BJ (cell line): ENCODE measurements around the gene MOGAT3. TPM values are rescaled to one million over a fixed set of nuclear protein-coding genes. Genes with fewer than 3 reads are reported as not detected.
A peak's percentile ranks its signal among the peaks of the same experiment; 100 is the strongest.

Experiments used
- CTCF ChIA-PET: fragments of 350-600 bp; formaldehyde crosslinking; extraction: SDS; loops from one replicate; lab custom pipeline; 2021; ENCODE audit warnings: antibody characterized with exemption, inconsistent platforms; lab: Yijun Ruan, JAX
- POLR2A ChIA-PET: fragments of 300-600 bp; sonication (Branson Sonifier 250); formaldehyde crosslinking; extraction: SDS; loops from one replicate; lab custom pipeline; 2021; ENCODE audit warnings: antibody characterized with exemption; lab: Charles Lee
- DNase-seq: peaks from one replicate; pipeline ENCODE4 v3.0.0-alpha.2; 2011; ENCODE audit warnings: low read depth
- H3K27me3 ChIP-seq: 2 replicates; pipeline ENCODE4 v1.6.0; 2011; ENCODE audit warnings: low read length; ENCODE audit not compliant: control insufficient read depth, insufficient read depth
- H3K36me3 ChIP-seq: 2 replicates; pipeline ENCODE4 v1.5.1; 2011; ENCODE audit warnings: low read length; ENCODE audit not compliant: control insufficient read depth, insufficient read depth
- H3K4me3 ChIP-seq: 2 replicates; pipeline ENCODE4 v1.5.1; 2011; ENCODE audit warnings: low read depth, mild to moderate bottlenecking, control low read depth, low read length
- polyA plus RNA-seq: library from polyadenylated mRNA; depleted of rRNA; stranded (reverse); fragments of >200 nt; gene quantifications from 2 replicates; pipeline ENCODE4 v1.2.3, GENCODE V29; 2011
- TF ChIP-seq, protein P1 (sequence below): IDR thresholded peaks from 2 replicates; pipeline ENCODE4 v1.5.1; 2011; ENCODE audit warnings: low read depth, mild to moderate bottlenecking, control low read depth, inconsistent platforms, low read length, moderate library complexity; ENCODE audit not compliant: insufficient read depth

Gene MOGAT3
- polyA plus RNA-seq, 1 experiment = not detected

DNA sequence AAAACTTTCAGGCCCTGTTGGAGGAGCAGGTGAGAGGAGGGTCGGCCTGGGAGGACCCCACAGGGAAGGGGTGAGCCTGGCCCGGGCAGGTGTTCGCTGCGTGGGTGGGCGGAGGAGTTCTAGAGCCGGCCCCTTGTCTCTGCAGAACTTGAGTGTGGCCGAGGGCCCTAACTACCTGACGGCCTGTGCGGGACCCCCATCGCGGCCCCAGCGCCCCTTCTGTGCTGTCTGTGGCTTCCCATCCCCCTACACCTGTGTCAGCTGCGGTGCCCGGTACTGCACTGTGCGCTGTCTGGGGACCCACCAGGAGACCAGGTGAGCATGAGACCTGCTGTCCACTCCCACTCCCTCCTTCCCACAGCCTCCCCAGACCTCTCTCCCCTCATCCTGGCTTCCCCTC is 22.7 kb upstream of the MOGAT3 start:
- TF ChIP-seq, protein P1, sequence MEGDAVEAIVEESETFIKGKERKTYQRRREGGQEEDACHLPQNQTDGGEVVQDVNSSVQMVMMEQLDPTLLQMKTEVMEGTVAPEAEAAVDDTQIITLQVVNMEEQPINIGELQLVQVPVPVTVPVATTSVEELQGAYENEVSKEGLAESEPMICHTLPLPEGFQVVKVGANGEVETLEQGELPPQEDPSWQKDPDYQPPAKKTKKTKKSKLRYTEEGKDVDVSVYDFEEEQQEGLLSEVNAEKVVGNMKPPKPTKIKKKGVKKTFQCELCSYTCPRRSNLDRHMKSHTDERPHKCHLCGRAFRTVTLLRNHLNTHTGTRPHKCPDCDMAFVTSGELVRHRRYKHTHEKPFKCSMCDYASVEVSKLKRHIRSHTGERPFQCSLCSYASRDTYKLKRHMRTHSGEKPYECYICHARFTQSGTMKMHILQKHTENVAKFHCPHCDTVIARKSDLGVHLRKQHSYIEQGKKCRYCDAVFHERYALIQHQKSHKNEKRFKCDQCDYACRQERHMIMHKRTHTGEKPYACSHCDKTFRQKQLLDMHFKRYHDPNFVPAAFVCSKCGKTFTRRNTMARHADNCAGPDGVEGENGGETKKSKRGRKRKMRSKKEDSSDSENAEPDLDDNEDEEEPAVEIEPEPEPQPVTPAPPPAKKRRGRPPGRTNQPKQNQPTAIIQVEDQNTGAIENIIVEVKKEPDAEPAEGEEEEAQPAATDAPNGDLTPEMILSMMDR = no peak
- CTCF ChIA-PET = interaction anchor here (1.3 kb wide), 1 partner anchor 21 kb away, joined by 3 read pairs; no protein-coding TSS in a partner anchor
- DNase-seq = no peak

DNA sequence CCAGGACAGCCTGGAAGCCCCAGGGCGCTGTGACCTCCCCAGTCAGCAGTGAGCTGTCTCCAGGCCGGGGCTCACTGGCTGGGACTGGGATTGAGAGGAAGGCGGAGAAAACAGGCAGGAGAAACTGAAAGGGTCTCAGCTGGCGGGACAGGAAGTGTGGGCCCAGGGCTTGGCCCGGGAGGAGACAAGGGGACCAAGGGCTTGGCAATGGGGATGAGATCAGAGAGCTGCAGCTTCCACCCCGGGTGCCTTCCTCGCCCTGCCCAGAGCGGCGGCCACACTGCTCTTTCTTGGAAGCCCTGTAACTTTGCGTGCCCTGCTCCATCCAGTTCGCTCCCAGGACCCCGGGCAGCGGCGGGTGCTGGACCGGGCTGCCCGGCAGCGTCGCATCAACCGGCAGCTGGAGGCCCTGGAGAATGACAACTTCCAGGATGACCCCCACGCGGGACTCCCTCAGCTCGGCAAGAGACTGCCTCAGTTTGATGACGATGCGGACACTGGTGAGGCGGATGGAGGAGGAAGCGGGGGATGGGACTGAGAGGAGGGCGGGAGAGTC is 21.5 kb upstream of the MOGAT3 start:
- Histone ChIP-seq H3K36me3 (peaks cover 21% of the 10 kb centered on the region), H3K27me3 (no peaks in the 10 kb centered on the region), H3K4me3 (no peak overlapping the region)
- ChIA-PET POLR2A (no interaction called here), CTCF (interaction anchor here (0.8 to 1.3 kb wide), 2 partner anchors 22 to 30 kb away, joined by 3 read pairs; no protein-coding TSS in a partner anchor)
- TF ChIP-seq, protein P1 = no peak
- DNase-seq = no peak

More for the DNA sequence above, 22.7 kb upstream of the MOGAT3 start:
- peaks cover 21% of the 10 kb centered on the region for H3K36me3 ChIP-seq
- H3K4me3 ChIP-seq = no peak overlapping the region
- POLR2A ChIA-PET = no interaction called here
- no peaks in the 10 kb centered on the region for H3K27me3 ChIP-seq

GRCh38 chr7:101220295-101220694 is 19.5 kb upstream of the MOGAT3 start:
- no peak for DNase-seq
- CTCF ChIA-PET = interaction anchor here (1.2 kb wide), 1 partner anchor 18 kb away, joined by 3 read pairs; no protein-coding TSS in a partner anchor
- Histone ChIP-seq H3K36me3 (peaks cover 17% of the 10 kb centered on the region), H3K4me3 (no peak overlapping the region), H3K27me3 (no peaks in the 10 kb centered on the region)
- TF ChIP-seq, protein P1 = no peak
- POLR2A ChIA-PET = no interaction called here

DNA sequence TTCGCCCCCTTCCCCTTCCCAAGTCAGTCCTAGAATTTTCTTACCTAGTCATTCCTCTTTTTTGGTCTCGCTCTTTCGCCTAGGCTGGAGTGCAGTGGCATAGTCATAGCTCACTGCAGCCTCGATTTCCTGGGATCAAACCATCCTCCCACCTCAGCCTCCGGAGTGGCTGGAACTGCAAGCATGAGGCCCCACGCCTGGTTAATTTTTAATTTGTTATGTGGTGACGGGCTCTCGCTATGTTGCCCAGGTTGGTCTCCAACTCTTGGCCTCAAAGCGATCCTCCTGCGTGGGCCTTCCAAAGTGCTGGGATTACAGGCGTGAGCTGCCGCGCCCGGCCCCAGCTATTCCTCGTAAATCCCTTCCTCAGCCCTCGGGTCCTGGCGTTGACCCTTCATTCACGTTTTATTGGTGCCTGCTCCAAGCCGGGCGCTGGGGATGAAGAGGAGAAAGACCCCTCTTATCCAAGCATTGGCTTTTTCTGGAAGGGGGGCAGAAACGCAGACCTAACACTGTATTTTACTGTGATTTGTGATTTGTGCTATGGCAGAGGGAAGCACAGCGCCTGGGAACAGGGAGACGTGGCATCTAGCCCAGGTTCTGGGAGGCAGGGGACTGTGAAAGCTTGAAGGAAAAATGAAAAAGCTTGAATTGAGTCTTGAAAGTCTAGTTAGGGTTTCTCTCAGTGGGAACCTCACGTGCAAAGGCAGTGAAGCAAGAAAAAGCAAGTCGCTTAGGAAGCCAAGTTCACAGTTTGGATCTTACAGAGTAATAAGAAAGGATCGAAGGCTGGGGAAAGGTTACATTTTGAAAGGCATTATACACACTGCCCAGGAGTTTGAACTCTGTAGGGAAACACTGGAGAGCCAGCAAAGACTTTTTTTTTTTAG is 17.6 kb upstream of the MOGAT3 start:
- Histone ChIP-seq H3K27me3 (no peaks in the 10 kb centered on the region), H3K4me3 (peak overlapping the region; percentile 63), H3K36me3 (peaks cover 9% of the 10 kb centered on the region)
- CTCF ChIA-PET = interaction anchor here (0.6 to 2.7 kb wide), 13 partner anchors 10 to 240 kb away, joined by 3 to 22 read pairs (median 5); no protein-coding TSS in a partner anchor
- POLR2A ChIA-PET = interaction anchor here (0.6 to 1.1 kb wide), 2 partner anchors 19 to 53 kb away, joined by 3 read pairs; partner anchors contain the start of genes CLDN15 and VGF
- no peak for DNase-seq
- TF ChIP-seq, protein P1 = no peak
